GM13977 (cell line): ENCODE measurements around the gene AGMO.
"Not testable (repeated sequence)": the region's sequence is repeated elsewhere in the genome, so short reads cannot be mapped to it uniquely, and the experiment has no call there.

Experiments used
- DNase-seq: peaks from one replicate; pipeline ENCODE4 v3.0.0; 2012; ENCODE audit warnings: low spot score
- CTCF ChIP-seq: IDR thresholded peaks from 2 replicates; pipeline ENCODE4 v1.5.1; 2012; ENCODE audit warnings: mild to moderate bottlenecking, control low read depth; ENCODE audit not compliant: insufficient read depth; ENCODE audit errors: extremely low read depth, missing control alignments
- in situ Hi-C: fragments of 300-500 bp; cut with MboI; formaldehyde crosslinking; loops from one replicate; pipeline ENCODE4 v1.12.0; 2022; ENCODE audit warnings: low sequenced_read_pairs, low pct_unique_long_range_greater_than_20kb, mixed read lengths, inconsistent platforms; ENCODE audit not compliant: unreplicated experiment

Gene AGMO

DNA sequence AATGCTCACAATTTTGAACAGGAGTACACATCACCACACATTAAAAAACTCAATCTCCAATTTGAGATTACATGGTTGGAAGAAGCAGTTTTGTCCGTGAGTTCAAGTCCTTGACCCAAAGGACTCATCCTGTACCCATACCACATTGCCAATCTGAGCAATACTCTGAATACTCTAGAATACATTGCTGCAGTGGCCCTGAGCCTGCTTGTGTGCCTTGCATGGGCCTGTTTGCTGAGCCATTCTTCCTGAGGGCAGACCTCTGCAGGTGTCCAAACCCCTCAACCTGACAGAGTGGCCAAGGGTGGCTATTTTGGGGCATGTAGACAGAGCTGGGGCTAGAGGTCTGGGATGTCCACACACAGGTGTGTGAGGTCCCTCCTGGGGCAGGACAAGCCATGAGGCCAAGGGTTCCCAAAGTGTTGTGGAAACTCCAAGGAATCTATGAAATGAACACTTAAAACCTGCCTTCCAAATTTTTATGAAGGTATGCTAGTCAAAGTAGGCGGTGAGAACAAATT is 15.5 kb downstream of the AGMO start:
- DNase-seq: no peak
- TF ChIP-seq CTCF: no peak
- in situ Hi-C loops: no loop called here

DNA sequence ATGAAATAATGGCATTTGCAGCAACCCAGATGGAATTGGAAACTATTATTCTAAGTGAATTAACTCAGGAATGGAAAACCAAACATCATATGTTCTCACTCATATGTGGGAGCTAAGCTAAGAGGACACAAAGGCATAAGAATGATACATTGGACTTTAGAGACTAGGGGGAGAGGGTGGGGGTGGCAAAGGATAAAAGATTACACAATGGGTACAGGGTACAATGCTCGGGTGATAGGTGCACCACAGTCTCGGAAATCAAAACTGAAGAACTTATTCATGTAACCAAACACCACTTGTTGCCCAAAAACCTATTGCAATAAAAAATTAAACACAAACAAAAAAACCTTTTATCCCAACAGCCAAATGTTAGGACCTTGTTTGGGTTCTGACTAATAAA is 17.8 kb downstream of the AGMO start:
- in situ Hi-C loops: no loop called here
- DNase-seq: no peak
- TF ChIP-seq CTCF: no peak

DNA sequence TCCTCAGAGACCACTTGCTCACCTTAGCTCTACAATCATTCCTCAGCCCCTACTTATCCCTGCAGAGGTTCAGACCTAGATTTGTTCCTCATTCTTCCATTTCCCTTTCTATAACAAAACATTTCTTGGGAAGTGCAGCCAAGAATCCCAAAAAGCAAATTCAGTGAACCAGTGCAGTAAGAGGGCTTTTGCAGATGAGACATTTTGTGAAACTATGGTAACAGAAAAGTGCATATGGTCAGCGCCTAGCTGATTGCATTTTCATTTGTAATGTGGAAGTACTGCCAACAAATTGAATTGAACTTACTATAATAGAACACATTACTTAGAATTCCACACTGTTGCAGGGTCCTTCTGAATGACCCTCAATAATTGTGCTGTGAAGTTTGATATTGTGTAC is 18.6 kb downstream of the AGMO start:
- in situ Hi-C loops: no loop called here
- no peak for DNase-seq
- no peak for TF ChIP-seq CTCF

- no peak for DNase-seq
- in situ Hi-C loops: no loop called here
- no peak for TF ChIP-seq CTCF
Observed at GRCh38 chr7:15527648-15528047, 34.2 kb downstream of the AGMO start.

- no peak for DNase-seq
- TF ChIP-seq CTCF: no peak
- in situ Hi-C loops: no loop called here
Observed at GRCh38 chr7:15525652-15526263, 36.1 kb downstream of the AGMO start.

GRCh38 chr7:15524077-15524476 is 37.7 kb downstream of the AGMO start:
- in situ Hi-C loops: no loop called here
- DNase-seq: no peak
- TF ChIP-seq CTCF: no peak

- in situ Hi-C loops, DNase-seq: not testable (repeated sequence)
Observed at GRCh38 chr7:15517865-15518264, 44.0 kb downstream of the AGMO start.
